Measurements from ENCODE around the gene FAM193B. TPM values are rescaled to one million over a fixed set of nuclear protein-coding genes. Genes with fewer than 3 reads are reported as not detected.

FAM193B gene
- 261 TPM for polyA plus RNA-seq (2012; ENCODE audit: insufficient read depth, insufficient read length, low read depth)

- Histone ChIP-seq H3K9me3 (no peaks in the 10 kb centered on the region), H3K36me3 (peaks cover 4% of the 10 kb centered on the region), H3K4me3 (ENCODE audit: low read depth, low read length) (peak within 1 kb of the TSS; percentile 85), H3K4me1 (no peaks in the 10 kb centered on the region), H3K27me3 (no peaks in the 10 kb centered on the region)
- peak; percentile 97 for DNase-seq
- TF ChIP-seq CTCF (IDR thresholded peaks at IDR 0.05; ENCODE audit: low read depth, low read length), result peak; percentile 42
These were observed at the start of gene FAM193B for GRCh38 chr5:177554474-177555111. Gene FAM193B, minus strand, starts transcription at chr5:177554563. Its CDS starts 105 bp downstream, at chr5:177554458.

- DNase-seq, result no peak
- TF ChIP-seq CTCF (IDR thresholded peaks at IDR 0.05; ENCODE audit: low read depth, low read length), result no peak
- no peak overlapping the region for H3K4me3 ChIP-seq (ENCODE audit: low read depth, low read length)
- H3K27me3 ChIP-seq, result no peaks in the 10 kb centered on the region
- no peaks in the 10 kb centered on the region for H3K4me1 ChIP-seq
- H3K9me3 ChIP-seq, result no peaks in the 10 kb centered on the region
- no peaks in the 10 kb centered on the region for H3K36me3 ChIP-seq
These were observed 49.8 kb upstream of the FAM193B start for GRCh38 chr5:177604116-177604521.

GRCh38 chr5:177603631-177604030 is 49.3 kb upstream of the FAM193B start:
- TF ChIP-seq CTCF (IDR thresholded peaks at IDR 0.05; ENCODE audit: low read depth, low read length), result no peak
- DNase-seq, result no peak
- H3K4me1 ChIP-seq, result no peaks in the 10 kb centered on the region
- H3K9me3 ChIP-seq, result no peaks in the 10 kb centered on the region
- no peaks in the 10 kb centered on the region for H3K36me3 ChIP-seq
- H3K27me3 ChIP-seq, result no peaks in the 10 kb centered on the region
- no peak overlapping the region for H3K4me3 ChIP-seq (ENCODE audit: low read depth, low read length)

GRCh38 chr5:177602458-177602830 is 48.1 kb upstream of the FAM193B start:
- H3K27me3 ChIP-seq, result no peaks in the 10 kb centered on the region
- DNase-seq, result no peak
- TF ChIP-seq CTCF (IDR thresholded peaks at IDR 0.05; ENCODE audit: low read depth, low read length), result no peak
- no peaks in the 10 kb centered on the region for H3K36me3 ChIP-seq
- H3K4me3 ChIP-seq (ENCODE audit: low read depth, low read length), result no peak overlapping the region
- no peaks in the 10 kb centered on the region for H3K9me3 ChIP-seq
- no peaks in the 10 kb centered on the region for H3K4me1 ChIP-seq

GRCh38 chr5:177601577-177602457 is 47.5 kb upstream of the FAM193B start:
- TF ChIP-seq CTCF (IDR thresholded peaks at IDR 0.05; ENCODE audit: low read depth, low read length), result peak; percentile 39
- Histone ChIP-seq H3K27me3 (no peaks in the 10 kb centered on the region), H3K9me3 (no peaks in the 10 kb centered on the region), H3K4me1 (no peaks in the 10 kb centered on the region), H3K36me3 (no peaks in the 10 kb centered on the region), H3K4me3 (ENCODE audit: low read depth, low read length) (no peak overlapping the region)
- peak; percentile 42 for DNase-seq

GRCh38 chr5:177601126-177601525 is 46.8 kb upstream of the FAM193B start:
- Histone ChIP-seq H3K36me3 (no peaks in the 10 kb centered on the region), H3K4me3 (ENCODE audit: low read depth, low read length) (peak overlapping the region; percentile 64), H3K4me1 (no peaks in the 10 kb centered on the region), H3K27me3 (no peaks in the 10 kb centered on the region), H3K9me3 (no peaks in the 10 kb centered on the region)
- DNase-seq, result no peak
- no peak for TF ChIP-seq CTCF (IDR thresholded peaks at IDR 0.05; ENCODE audit: low read depth, low read length)

Data from BE2C (cell line).